Measurements from ENCODE around the gene HIP1R. TPM values are rescaled to one million over a fixed set of nuclear protein-coding genes. Genes with fewer than 3 reads are reported as not detected.
A peak's percentile ranks its signal among the peaks of the same experiment; 100 is the strongest.

Gene HIP1R
- total RNA-seq, 1 experiment from 2014 or later, result 36.7 TPM

- ChIA-PET POLR2A (interaction anchor here (0.9 to 1.3 kb wide), 2 partner anchors 12 to 53 kb away, joined by 3 to 6 read pairs; no protein-coding TSS in a partner anchor), CTCF (interaction anchor here (0.7 to 1.1 kb wide), 5 partner anchors 14 to 59 kb away, joined by 3 to 11 read pairs (median 6); no protein-coding TSS in a partner anchor)
- no peaks in the 10 kb centered on the region for H3K9me3 ChIP-seq (ENCODE audit: control insufficient read depth, insufficient read depth, low read depth, low read length)
- peaks cover 50% of the 10 kb centered on the region for H3K4me1 ChIP-seq (ENCODE audit: control insufficient read depth, insufficient read depth, low read length)
- TSS peak; percentile 40 for BruUV-seq (replicated peaks)
- H3K4me3 ChIP-seq (ENCODE audit: low read depth in 2 of 2, low read length in 2 of 2), result peak overlapping the region; percentile 78 to 91
- ATAC-seq, result no peak
- no peak for DNase-seq (ENCODE audit: low read depth, low spot score)
- H3K27ac ChIP-seq (ENCODE audit: low read length), result peak overlapping the region; percentile 100
- in situ Hi-C loops (cut with HindIII; ENCODE audit: low pct_unique_long_range_greater_than_20kb, low sequenced_read_pairs) (no loop called here), intact Hi-C loops (cut with micrococcal nuclease; ENCODE audit: unreplicated experiment) (no loop called here)
- no peak for TF ChIP-seq POLR2AphosphoS5 (IDR thresholded peaks at IDR 0.05; ENCODE audit: low read depth, low read length)
- TF ChIP-seq SIN3A (IDR thresholded peaks at IDR 0.05; ENCODE audit: borderline replicate concordance, insufficient read depth, low read depth, low read length), result no peak
- no peak for TF ChIP-seq TCF7L2 (IDR thresholded peaks at IDR 0.05; ENCODE audit: low read depth, low read length)
- TF ChIP-seq, protein P1, sequence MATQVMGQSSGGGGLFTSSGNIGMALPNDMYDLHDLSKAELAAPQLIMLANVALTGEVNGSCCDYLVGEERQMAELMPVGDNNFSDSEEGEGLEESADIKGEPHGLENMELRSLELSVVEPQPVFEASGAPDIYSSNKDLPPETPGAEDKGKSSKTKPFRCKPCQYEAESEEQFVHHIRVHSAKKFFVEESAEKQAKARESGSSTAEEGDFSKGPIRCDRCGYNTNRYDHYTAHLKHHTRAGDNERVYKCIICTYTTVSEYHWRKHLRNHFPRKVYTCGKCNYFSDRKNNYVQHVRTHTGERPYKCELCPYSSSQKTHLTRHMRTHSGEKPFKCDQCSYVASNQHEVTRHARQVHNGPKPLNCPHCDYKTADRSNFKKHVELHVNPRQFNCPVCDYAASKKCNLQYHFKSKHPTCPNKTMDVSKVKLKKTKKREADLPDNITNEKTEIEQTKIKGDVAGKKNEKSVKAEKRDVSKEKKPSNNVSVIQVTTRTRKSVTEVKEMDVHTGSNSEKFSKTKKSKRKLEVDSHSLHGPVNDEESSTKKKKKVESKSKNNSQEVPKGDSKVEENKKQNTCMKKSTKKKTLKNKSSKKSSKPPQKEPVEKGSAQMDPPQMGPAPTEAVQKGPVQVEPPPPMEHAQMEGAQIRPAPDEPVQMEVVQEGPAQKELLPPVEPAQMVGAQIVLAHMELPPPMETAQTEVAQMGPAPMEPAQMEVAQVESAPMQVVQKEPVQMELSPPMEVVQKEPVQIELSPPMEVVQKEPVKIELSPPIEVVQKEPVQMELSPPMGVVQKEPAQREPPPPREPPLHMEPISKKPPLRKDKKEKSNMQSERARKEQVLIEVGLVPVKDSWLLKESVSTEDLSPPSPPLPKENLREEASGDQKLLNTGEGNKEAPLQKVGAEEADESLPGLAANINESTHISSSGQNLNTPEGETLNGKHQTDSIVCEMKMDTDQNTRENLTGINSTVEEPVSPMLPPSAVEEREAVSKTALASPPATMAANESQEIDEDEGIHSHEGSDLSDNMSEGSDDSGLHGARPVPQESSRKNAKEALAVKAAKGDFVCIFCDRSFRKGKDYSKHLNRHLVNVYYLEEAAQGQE (IDR thresholded peaks at IDR 0.05; ENCODE audit: insufficient read depth in 1 of 2, low read depth in 2 of 2, low read length in 1 of 2), result no peak
- TF ChIP-seq CTCF (IDR thresholded peaks at IDR 0.05), result no peak
- no peaks in the 10 kb centered on the region for H3K27me3 ChIP-seq (ENCODE audit: control insufficient read depth, insufficient read depth, low read length)
- H3K36me3 ChIP-seq (ENCODE audit: control insufficient read depth, insufficient read depth, low read length), result peaks cover 2% of the 10 kb centered on the region
Measured at GRCh38 chr12:122893208-122894153, 58.2 kb downstream of the HIP1R start.

GRCh38 chr12:122894193-122895121 is 59.2 kb downstream of the HIP1R start:
- Histone ChIP-seq H3K36me3 (ENCODE audit: control insufficient read depth, insufficient read depth, low read length) (peaks cover 2% of the 10 kb centered on the region), H3K4me1 (ENCODE audit: control insufficient read depth, insufficient read depth, low read length) (peaks cover 54% of the 10 kb centered on the region), H3K27me3 (ENCODE audit: control insufficient read depth, insufficient read depth, low read length) (no peaks in the 10 kb centered on the region), H3K9me3 (ENCODE audit: control insufficient read depth, insufficient read depth, low read depth, low read length) (no peaks in the 10 kb centered on the region), H3K4me3 (ENCODE audit: low read depth in 2 of 2, low read length in 2 of 2) (peak overlapping the region; percentile 78 to 91), H3K27ac (ENCODE audit: low read length) (peak overlapping the region; percentile 100)
- in situ Hi-C loops (cut with HindIII; ENCODE audit: low pct_unique_long_range_greater_than_20kb, low sequenced_read_pairs) (no loop called here), intact Hi-C loops (cut with micrococcal nuclease; ENCODE audit: unreplicated experiment) (loop anchor here (5.0 kb wide), 1 partner anchor 48 kb away; no protein-coding TSS in a partner anchor)
- TF ChIP-seq SIN3A (IDR thresholded peaks at IDR 0.05; ENCODE audit: borderline replicate concordance, insufficient read depth, low read depth, low read length) (0 out of 2 replicates have a peak, but pooled peaks have one; percentile 51), TCF7L2 (IDR thresholded peaks at IDR 0.05; ENCODE audit: low read depth, low read length) (peak; percentile 25; the same call in 1 of the 2 replicates), POLR2AphosphoS5 (IDR thresholded peaks at IDR 0.05; ENCODE audit: low read depth, low read length) (0 out of 2 replicates have a peak, but pooled peaks have one; percentile 28), CTCF (IDR thresholded peaks at IDR 0.05) (no peak; the same call in 1 of the 2 replicates)
- TF ChIP-seq, protein P1 (IDR thresholded peaks at IDR 0.05; ENCODE audit: insufficient read depth in 1 of 2, low read depth in 2 of 2, low read length in 1 of 2), result no peak
- CTCF ChIA-PET, result interaction anchor here (0.7 to 1.1 kb wide), 4 partner anchors 15 to 58 kb away, joined by 3 to 11 read pairs (median 4); no protein-coding TSS in a partner anchor
- BruUV-seq (replicated peaks), result no TSS peak
- POLR2A ChIA-PET, result interaction anchor here (1.3 kb wide), 1 partner anchor 13 kb away, joined by 3 read pairs; no protein-coding TSS in a partner anchor
- DNase-seq (ENCODE audit: low read depth, low spot score) (no peak), ATAC-seq (peak; percentile 10)
